ENCODE measurements around the gene GATM. TPM values are rescaled to one million over a fixed set of nuclear protein-coding genes. Genes with fewer than 3 reads are reported as not detected.

Gene GATM
- polyA plus RNA-seq, 1 donor (not counting 4 experiments of a cell fraction or from before 2014, with no cell fraction given), result 0.60 TPM

- DNase-seq (ENCODE audit: low read depth, low spot score), result no peak
- no peaks in the 10 kb centered on the region for H3K36me3 ChIP-seq (ENCODE audit: control insufficient read depth in 2 of 2, extremely low read depth in 1 of 2, insufficient read depth in 2 of 2, low read length in 2 of 2)
- TF ChIP-seq EZH2 (IDR thresholded peaks at IDR 0.05; ENCODE audit: low read length) (no peak), CTCF (optimal IDR thresholded peaks at IDR 0.05 in 1 of 3, IDR thresholded peaks at IDR 0.05 in 1 of 3, conservative IDR thresholded peaks at IDR 0.05 in 1 of 3; ENCODE audit: extremely low read depth in 1 of 3, insufficient read depth in 2 of 3, low read length in 3 of 3) (no peak)
- dilution Hi-C loops (cut with MboI; ENCODE audit: extremely low pct_ligation_motif_present, low sequenced_read_pairs), result no loop called here
- no peaks in the 10 kb centered on the region for H3K4me1 ChIP-seq (ENCODE audit: control insufficient read depth, extremely low read depth, insufficient read depth, low read length)
- no peak overlapping the region for H3K27ac ChIP-seq (ENCODE audit: control insufficient read depth, insufficient read depth, low read length)
- no peaks in the 10 kb centered on the region for H3K9me1 ChIP-seq (ENCODE audit: control insufficient read depth, extremely low read depth, insufficient read depth, low read length)
- no peak overlapping the region for H3K4me3 ChIP-seq (ENCODE audit: control insufficient read depth in 2 of 3, extremely low read depth in 1 of 3, insufficient read depth in 2 of 3, low read depth in 1 of 3, low read length in 3 of 3)
- H2AFZ ChIP-seq (ENCODE audit: control insufficient read depth, low read length), result no peak overlapping the region
- H3K4me2 ChIP-seq (ENCODE audit: control insufficient read depth, extremely low read depth, insufficient read depth, low read depth, low read length), result no peak overlapping the region
- no peaks in the 10 kb centered on the region for H4K20me1 ChIP-seq (ENCODE audit: control insufficient read depth, extremely low read depth, insufficient read depth, low read length)
- H3K27me3 ChIP-seq (ENCODE audit: control insufficient read depth, extremely low read depth, insufficient read depth, low read length), result no peaks in the 10 kb centered on the region
- no peaks in the 10 kb centered on the region for H3K79me2 ChIP-seq (ENCODE audit: control insufficient read depth, insufficient read depth, low read length)
- H3K9me3 ChIP-seq (ENCODE audit: control insufficient read depth, low read depth, low read length), result no peaks in the 10 kb centered on the region
- no peak for FAIRE-seq
- H3K9ac ChIP-seq (ENCODE audit: control insufficient read depth, extremely low read depth, insufficient read depth, low read length), result no peak overlapping the region
Observed at GRCh38 chr15:45340429-45340828, 37.9 kb downstream of the GATM start.

- dilution Hi-C loops (cut with MboI; ENCODE audit: extremely low pct_ligation_motif_present, low sequenced_read_pairs), result no loop called here
- no peaks in the 10 kb centered on the region for H3K9me3 ChIP-seq (ENCODE audit: control insufficient read depth, low read depth, low read length)
Observed at GRCh38 chr15:45338417-45338816, 39.9 kb downstream of the GATM start.

More at GRCh38 chr15:45338417-45338816, 39.9 kb downstream of the GATM start:
- Histone ChIP-seq H3K4me2 (ENCODE audit: control insufficient read depth, extremely low read depth, insufficient read depth, low read depth, low read length) (no peak overlapping the region), H3K36me3 (ENCODE audit: control insufficient read depth in 2 of 2, extremely low read depth in 1 of 2, insufficient read depth in 2 of 2, low read length in 2 of 2) (no peaks in the 10 kb centered on the region), H3K4me1 (ENCODE audit: control insufficient read depth, extremely low read depth, insufficient read depth, low read length) (no peaks in the 10 kb centered on the region), H3K27ac (ENCODE audit: control insufficient read depth, insufficient read depth, low read length) (no peak overlapping the region), H3K79me2 (ENCODE audit: control insufficient read depth, insufficient read depth, low read length) (no peaks in the 10 kb centered on the region), H3K9me1 (ENCODE audit: control insufficient read depth, extremely low read depth, insufficient read depth, low read length) (no peaks in the 10 kb centered on the region), H3K4me3 (ENCODE audit: control insufficient read depth in 2 of 3, extremely low read depth in 1 of 3, insufficient read depth in 2 of 3, low read depth in 1 of 3, low read length in 3 of 3) (no peak overlapping the region), H4K20me1 (ENCODE audit: control insufficient read depth, extremely low read depth, insufficient read depth, low read length) (no peaks in the 10 kb centered on the region), H3K27me3 (ENCODE audit: control insufficient read depth, extremely low read depth, insufficient read depth, low read length) (no peaks in the 10 kb centered on the region), H2AFZ (ENCODE audit: control insufficient read depth, low read length) (no peak overlapping the region), H3K9ac (ENCODE audit: control insufficient read depth, extremely low read depth, insufficient read depth, low read length) (no peak overlapping the region)
- TF ChIP-seq EZH2 (IDR thresholded peaks at IDR 0.05; ENCODE audit: low read length), result no peak
- TF ChIP-seq CTCF (optimal IDR thresholded peaks at IDR 0.05 in 1 of 3, IDR thresholded peaks at IDR 0.05 in 1 of 3, conservative IDR thresholded peaks at IDR 0.05 in 1 of 3; ENCODE audit: extremely low read depth in 1 of 3, insufficient read depth in 2 of 3, low read length in 3 of 3), result no peak
- no peak for FAIRE-seq
- DNase-seq (ENCODE audit: low read depth, low spot score), result no peak
